KOPT-K1 (cell line): Measurements from ENCODE around the gene NADSYN1.
"Not testable (repeated sequence)": the region's sequence is repeated elsewhere in the genome, so short reads cannot be mapped to it uniquely, and the experiment has no call there.

ENCODE experiments used
- H3K27ac ChIP-seq: fragments of 200-600 bp; sonication (generic); 2 replicates; pipeline ENCODE4 v1.5.1; 2016; ENCODE audit warnings: antibody characterized with exemption, mild to moderate bottlenecking, low read depth, low read length; ENCODE audit not compliant: poor library complexity, severe bottlenecking
- H3K36me3 ChIP-seq: fragments of 200-600 bp; sonication (generic); 2 replicates; pipeline ENCODE4 v1.5.1; 2017; ENCODE audit warnings: antibody characterized with exemption, mild to moderate bottlenecking, low read length, moderate library complexity; ENCODE audit not compliant: insufficient read depth
- H3K9me3 ChIP-seq: fragments of 200-600 bp; sonication (generic); 2 replicates; pipeline ENCODE4 v1.5.1; 2017; ENCODE audit warnings: antibody characterized with exemption, low read length, mild to moderate bottlenecking; ENCODE audit not compliant: insufficient read depth, poor library complexity, severe bottlenecking

Gene NADSYN1

DNA sequence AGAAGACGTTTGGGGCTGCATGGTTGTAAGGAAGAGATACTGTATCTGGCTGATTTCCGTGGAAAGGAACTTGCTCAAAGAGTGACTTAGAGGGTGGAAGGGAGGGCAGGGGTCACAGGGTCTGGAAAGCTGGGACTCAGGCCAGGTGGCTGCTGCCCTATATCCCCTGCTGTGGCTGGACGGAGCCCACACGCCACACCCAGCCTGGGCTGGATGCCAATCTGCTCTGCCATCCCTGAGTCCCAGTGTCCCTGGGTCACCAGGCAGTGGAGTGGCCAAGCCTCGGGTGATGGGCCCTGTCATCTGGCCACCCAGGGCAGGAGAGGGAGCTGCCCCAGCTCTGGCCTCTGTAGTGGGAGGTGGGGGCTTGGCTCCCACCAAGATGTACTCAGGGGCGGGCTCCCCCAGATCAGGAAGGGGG lies 47.6 kb downstream of the NADSYN1 start:
- Histone ChIP-seq H3K36me3 (peaks cover 67% of the 10 kb centered on the region), H3K27ac (peak overlapping the region; percentile 75), H3K9me3 (peaks cover 6% of the 10 kb centered on the region)

DNA sequence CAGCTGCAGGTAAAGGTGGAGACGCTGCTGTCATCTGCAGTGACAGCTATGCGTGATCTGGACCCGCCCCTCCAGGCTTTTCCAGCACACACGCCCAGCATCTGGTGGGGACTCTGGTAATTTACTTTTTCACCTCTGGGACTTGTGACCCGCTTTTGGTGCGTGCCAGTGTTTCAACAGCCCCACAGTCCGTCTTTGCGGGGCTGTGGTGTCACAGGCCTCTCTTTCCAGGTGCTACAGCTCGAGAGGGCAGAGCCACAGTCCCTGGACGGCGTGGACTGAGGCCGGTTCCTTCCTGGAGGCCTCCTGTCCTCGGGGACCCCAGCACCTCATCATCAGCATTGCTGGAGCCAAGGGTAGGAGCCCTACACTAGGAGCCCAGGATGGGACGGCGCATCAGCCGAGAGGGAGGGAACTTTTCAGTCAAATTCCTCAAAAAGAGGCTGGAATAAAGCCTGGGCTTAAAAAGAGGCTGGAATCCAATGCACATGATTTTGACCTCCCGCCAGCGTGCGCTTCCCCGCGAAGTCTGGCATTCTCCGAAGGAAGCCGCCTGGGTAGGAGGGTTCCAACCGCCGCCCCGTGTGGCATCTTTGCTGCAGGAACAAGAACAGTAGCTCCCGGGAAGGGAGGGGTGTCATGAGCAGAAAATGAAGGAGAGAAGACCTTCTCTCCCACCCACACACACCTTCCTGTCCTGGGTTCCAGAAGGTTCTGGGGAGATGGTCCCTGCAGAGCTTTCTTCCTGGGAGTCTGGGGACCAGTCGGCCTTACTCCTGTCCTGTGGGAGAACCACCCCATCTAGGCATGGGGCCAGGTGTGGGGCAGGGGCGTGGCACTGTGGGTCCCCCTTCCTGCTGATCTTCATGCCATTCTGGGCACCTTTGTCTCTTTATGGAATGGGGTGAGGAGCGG lies 48.3 kb downstream of the NADSYN1 start:
- Histone ChIP-seq H3K9me3 (peaks cover 1% of the 10 kb centered on the region), H3K27ac (peak overlapping the region; percentile 75), H3K36me3 (peaks cover 66% of the 10 kb centered on the region)

DNA sequence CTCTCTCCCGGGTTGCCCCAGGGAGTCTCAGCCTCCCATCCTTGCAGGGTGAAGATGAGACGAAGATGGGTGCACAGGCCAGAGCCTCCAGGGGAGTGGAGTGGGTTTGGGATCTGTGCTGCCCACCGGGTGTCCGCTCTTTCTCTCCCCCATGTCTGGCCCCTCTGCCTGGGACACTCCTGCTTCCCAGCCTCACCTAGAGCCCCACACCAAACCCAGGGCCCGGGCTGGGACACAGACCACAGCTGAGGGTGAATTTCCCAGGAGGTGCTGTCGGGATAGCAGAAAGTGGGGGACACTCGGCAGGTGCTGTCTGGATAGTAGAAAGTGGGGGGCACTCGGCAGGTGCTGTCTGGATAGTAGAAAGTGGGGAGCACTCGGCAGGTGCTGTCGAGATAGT lies 49.0 kb downstream of the NADSYN1 start:
- Histone ChIP-seq H3K36me3 (peaks cover 59% of the 10 kb centered on the region), H3K27ac (no peak overlapping the region), H3K9me3 (peaks cover under 1% of the 10 kb centered on the region)

GRCh38 chr11:71502871-71503435 lies 50.0 kb downstream of the NADSYN1 start:
- Histone ChIP-seq H3K27ac (no peak overlapping the region), H3K9me3 (peaks cover 8% of the 10 kb centered on the region), H3K36me3 (peaks cover 50% of the 10 kb centered on the region)

DNA sequence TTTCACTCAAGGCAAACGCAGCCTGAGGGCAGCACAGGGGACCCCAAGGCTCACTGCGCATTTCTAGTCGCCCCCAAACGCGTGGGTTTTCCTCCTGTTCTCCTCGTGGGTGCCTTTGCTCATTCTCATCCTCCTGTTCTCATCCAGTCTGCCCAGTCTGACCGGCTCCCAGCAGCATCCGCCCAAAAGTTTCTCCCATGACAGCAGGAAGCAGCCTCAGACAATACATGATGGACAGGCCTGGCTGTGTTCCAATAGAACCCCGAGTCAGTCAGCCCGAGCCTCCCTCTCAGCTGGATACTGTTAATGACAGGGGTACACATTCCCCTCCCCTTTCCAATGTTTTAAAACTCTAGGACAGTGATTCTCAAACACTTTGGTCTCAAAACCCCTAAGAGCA lies 51.5 kb downstream of the NADSYN1 start:
- Histone ChIP-seq H3K9me3 (peaks cover 18% of the 10 kb centered on the region), H3K27ac (no peak overlapping the region), H3K36me3 (peaks cover 34% of the 10 kb centered on the region)

- Histone ChIP-seq H3K27ac (no peak overlapping the region), H3K9me3 (peaks cover 21% of the 10 kb centered on the region), H3K36me3 (peaks cover 30% of the 10 kb centered on the region)
Observed at GRCh38 chr11:71505001-71505400, 52.0 kb downstream of the NADSYN1 start.

DNA sequence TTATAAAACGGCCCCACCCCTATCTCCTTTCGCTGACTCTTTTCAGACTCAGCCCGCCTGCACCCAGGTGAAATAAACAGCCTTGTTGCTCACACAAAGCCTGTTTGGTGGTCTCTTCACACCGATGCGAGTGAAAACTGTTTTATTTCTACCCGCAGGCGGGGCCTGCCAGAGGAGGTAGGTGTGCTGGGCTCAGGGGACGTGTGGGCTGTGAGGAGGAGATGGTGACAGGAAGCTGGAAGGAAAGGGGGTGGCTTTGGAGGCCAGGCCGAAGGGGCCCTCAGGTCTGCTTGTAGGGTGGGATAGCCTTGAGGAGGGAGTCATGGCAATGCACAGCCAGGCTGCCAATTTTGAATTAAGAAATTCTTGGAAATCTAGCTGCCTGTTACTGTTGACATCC lies 52.8 kb downstream of the NADSYN1 start:
- H3K9me3 ChIP-seq = peaks cover 28% of the 10 kb centered on the region
- H3K27ac ChIP-seq = no peak overlapping the region
- peaks cover 22% of the 10 kb centered on the region for H3K36me3 ChIP-seq

DNA sequence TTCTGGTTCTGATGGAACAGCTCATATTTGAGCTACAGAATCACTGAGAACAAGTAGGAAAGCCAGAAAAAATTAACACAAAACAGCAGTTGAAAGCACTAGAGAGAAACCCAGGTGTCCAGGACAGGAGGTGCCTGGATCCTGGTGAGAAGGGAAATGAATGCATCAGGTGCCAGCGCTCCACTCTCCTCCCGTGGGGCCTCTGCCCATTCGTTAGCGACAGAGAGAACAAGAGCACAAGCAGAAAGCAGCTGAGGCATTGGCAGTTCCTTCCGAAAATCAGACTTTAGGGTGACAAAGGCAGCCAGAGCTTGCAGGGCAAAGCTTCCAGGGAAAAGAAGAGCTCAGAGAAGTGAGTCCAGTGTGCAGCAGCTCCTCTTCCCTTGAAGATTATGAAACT lies 54.1 kb downstream of the NADSYN1 start:
- Histone ChIP-seq H3K27ac (no peak overlapping the region), H3K9me3 (peaks cover 30% of the 10 kb centered on the region), H3K36me3 (peaks cover 9% of the 10 kb centered on the region; the same call in 1 of the 2 replicates)

- H3K36me3 ChIP-seq = no peaks in the 10 kb centered on the region
Observed at GRCh38 chr11:71518506-71519471, 65.8 kb downstream of the NADSYN1 start.

DNA sequence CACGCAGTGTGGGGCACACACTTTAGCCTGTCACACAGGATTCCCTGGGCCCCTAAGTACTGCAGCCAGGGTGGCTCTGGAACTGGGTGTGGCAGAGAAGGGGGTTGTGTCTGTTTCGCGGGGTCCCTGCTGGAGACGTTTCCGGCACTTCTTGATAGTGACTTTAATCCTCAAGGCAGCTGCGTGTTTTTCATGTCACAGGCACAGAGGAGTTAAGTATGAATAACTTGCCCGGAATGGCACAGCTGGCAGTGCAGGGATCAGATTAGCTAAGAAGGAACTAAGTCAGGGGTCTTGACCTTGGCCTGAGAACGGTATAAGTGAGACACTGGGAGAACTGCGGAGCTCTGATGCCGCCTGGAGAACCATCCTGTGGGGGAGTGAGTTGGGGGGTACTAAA lies 66.5 kb downstream of the NADSYN1 start:
- H3K9me3 ChIP-seq = no peaks in the 10 kb centered on the region

More at GRCh38 chr11:71518506-71519471, 65.8 kb downstream of the NADSYN1 start:
- no peaks in the 10 kb centered on the region for H3K9me3 ChIP-seq
- no peak overlapping the region for H3K27ac ChIP-seq

DNA sequence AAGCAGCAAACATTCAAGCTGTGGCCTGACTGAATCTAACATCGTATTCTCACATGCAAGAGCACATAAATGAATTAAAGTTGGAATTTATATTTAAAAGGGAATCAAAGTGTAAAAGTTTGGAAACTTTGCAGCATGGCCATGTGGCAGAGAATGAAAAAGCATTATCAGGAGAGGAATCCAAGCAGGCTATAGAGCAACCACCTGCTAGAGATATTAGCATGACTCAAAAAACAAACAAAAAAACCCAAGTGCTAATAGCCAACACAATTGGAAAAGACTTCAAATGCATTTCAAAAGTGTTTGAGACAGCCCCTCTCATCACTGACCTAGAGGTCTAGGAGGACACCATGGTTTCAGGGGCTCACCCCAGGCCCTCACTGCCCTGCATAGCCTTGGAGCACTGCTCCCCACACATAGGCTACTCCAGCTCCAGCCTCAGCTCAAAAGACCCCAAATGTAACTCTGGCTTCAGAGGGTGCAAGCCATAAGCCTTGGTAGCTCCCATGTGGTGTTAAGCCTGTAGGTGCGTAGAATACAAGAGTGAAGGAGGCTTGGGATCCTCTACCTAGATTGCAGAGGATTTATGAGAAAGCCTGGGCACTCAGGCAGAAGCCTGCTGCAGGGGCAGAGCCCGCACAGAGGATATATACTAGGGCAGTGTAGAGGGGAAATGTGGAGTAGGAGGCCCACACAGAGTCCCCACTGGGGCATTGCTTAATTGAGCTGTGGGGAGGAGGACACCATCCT lies 72.4 kb downstream of the NADSYN1 start:
- H3K27ac ChIP-seq = no peak overlapping the region
- no peaks in the 10 kb centered on the region for H3K36me3 ChIP-seq
- H3K9me3 ChIP-seq = no peaks in the 10 kb centered on the region

More for the DNA sequence above, 66.5 kb downstream of the NADSYN1 start:
- Histone ChIP-seq H3K27ac (no peak overlapping the region), H3K36me3 (no peaks in the 10 kb centered on the region)

DNA sequence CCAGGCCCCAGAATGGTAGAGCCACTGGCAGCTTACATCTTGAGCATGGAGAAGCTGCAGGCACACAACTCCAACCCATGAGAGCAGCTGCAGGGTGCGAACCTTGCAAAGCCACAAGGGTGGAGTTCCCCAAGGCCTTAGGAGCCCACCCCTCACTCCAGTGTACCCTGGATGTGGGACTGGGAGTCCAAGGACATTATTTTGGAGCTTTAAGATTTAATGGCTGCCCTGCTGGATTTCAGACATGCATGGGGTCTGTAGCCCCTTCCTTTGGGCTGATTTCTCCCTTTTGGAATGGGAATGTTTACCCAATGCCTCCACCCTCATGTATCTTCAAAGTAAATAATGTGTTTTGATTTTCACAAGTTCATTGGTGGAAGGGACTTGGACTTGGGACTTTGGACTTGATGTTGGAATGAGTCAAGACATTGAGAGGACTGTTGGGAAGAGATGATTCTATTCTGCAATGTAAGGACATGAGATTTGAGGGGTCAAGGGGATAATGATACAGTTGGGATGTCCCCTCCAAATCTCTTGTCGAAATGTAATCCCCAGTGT lies 73.0 kb downstream of the NADSYN1 start:
- Histone ChIP-seq H3K9me3 (no peaks in the 10 kb centered on the region), H3K27ac (no peak overlapping the region), H3K36me3 (no peaks in the 10 kb centered on the region)

- H3K27ac ChIP-seq, H3K36me3 ChIP-seq, H3K9me3 ChIP-seq: not testable (repeated sequence)
Observed at GRCh38 chr11:71526796-71527575, 74.0 kb downstream of the NADSYN1 start, which contains the start of gene KRTAP5-7. TSS of gene KRTAP5-7 (plus strand) at chr11:71527267. CDS start at chr11:71527301, 34 bp downstream.
